Fibroblast of lung (primary cell): ENCODE results near the gene RPH3AL.

Experiments used
- EZH2 ChIP-seq: IDR thresholded peaks from 2 replicates; pipeline ENCODE4 v1.5.1; 2012; ENCODE audit warnings: low read length, control low read depth, mild to moderate bottlenecking; ENCODE audit errors: missing control alignments
- TF ChIP-seq, protein P1 (sequence below), 2 donors: IDR thresholded peaks in 1 of 2; conservative IDR thresholded peaks in 1 of 2; 1 replicate in 1 of 2; 2 replicates in 1 of 2; pipeline ENCODE4 v1.5.1; 2011 to 2012; ENCODE audit warnings: low read length in 2 of 2, control low read depth in 1 of 2, inconsistent platforms in 1 of 2, low read depth in 1 of 2, mild to moderate bottlenecking in 1 of 2

- TF ChIP-seq, protein P1, sequence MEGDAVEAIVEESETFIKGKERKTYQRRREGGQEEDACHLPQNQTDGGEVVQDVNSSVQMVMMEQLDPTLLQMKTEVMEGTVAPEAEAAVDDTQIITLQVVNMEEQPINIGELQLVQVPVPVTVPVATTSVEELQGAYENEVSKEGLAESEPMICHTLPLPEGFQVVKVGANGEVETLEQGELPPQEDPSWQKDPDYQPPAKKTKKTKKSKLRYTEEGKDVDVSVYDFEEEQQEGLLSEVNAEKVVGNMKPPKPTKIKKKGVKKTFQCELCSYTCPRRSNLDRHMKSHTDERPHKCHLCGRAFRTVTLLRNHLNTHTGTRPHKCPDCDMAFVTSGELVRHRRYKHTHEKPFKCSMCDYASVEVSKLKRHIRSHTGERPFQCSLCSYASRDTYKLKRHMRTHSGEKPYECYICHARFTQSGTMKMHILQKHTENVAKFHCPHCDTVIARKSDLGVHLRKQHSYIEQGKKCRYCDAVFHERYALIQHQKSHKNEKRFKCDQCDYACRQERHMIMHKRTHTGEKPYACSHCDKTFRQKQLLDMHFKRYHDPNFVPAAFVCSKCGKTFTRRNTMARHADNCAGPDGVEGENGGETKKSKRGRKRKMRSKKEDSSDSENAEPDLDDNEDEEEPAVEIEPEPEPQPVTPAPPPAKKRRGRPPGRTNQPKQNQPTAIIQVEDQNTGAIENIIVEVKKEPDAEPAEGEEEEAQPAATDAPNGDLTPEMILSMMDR (conservative IDR thresholded peaks at IDR 0.05 in 1 of 2, IDR thresholded peaks at IDR 0.05 in 1 of 2; ENCODE audit: low read depth in 1 of 2, low read length in 2 of 2): no peak
- TF ChIP-seq EZH2: no peak
These were observed 120.4 kb downstream of the RPH3AL start for GRCh38 chr17:231966-232807.
